Measurements from ENCODE around the gene TRMT44.

- TF ChIP-seq POLR2AphosphoS5 (IDR thresholded peaks at IDR 0.05) = no peak
- TF ChIP-seq CTCF (IDR thresholded peaks at IDR 0.05) = no peak
These were observed 34.3 kb downstream of the TRMT44 start for GRCh38 chr4:8474856-8475255.
